ENCODE results near the gene OSBPL6.

The OSBPL6 gene

GRCh38 chr2:178379162-178380004, 185.1 kb downstream of the OSBPL6 start:
- Histone ChIP-seq H3K9ac (ENCODE audit: low read length) (no peak overlapping the region), H4K20me1 (ENCODE audit: insufficient read depth, low read length) (no peaks in the 10 kb centered on the region), H3K4me2 (ENCODE audit: low read depth, low read length) (no peak overlapping the region)

GRCh38 chr2:178380763-178381162, 186.5 kb downstream of the OSBPL6 start:
- Histone ChIP-seq H3K4me3 (ENCODE audit: low read length) (no peak overlapping the region), H3K4me2 (ENCODE audit: low read depth, low read length) (no peak overlapping the region), H4K20me1 (ENCODE audit: insufficient read depth, low read length) (no peaks in the 10 kb centered on the region), H3K9me3 (replicated peaks; ENCODE audit: insufficient read depth, low read length) (no peaks in the 10 kb centered on the region), H3K4me1 (ENCODE audit: low read length) (no peaks in the 10 kb centered on the region), H3K9ac (ENCODE audit: low read length) (no peak overlapping the region), H3K27ac (ENCODE audit: low read length) (no peak overlapping the region), H3K79me2 (ENCODE audit: low read length) (no peaks in the 10 kb centered on the region), H2AFZ (ENCODE audit: low read length) (no peak overlapping the region), H3K36me3 (replicated peaks; ENCODE audit: insufficient read depth, low read length) (no peaks in the 10 kb centered on the region), H3K9me2 (replicated peaks; ENCODE audit: insufficient read depth, low read length) (no peaks in the 10 kb centered on the region), H3F3A (ENCODE audit: insufficient read depth, low read length) (no peaks in the 10 kb centered on the region), H3K27me3 (replicated peaks; ENCODE audit: insufficient read depth, low read length) (no peaks in the 10 kb centered on the region)
- no peak for DNase-seq
- no peak for TF ChIP-seq EZH2 (optimal IDR thresholded peaks at IDR 0.05; ENCODE audit: low read depth, low read length)
- no peak for TF ChIP-seq EZH2phosphoT487 (IDR thresholded peaks at IDR 0.05; ENCODE audit: low read length)
- no peak for TF ChIP-seq CTCF (IDR thresholded peaks at IDR 0.05; ENCODE audit: low read length)

More at GRCh38 chr2:178379162-178380004, 185.1 kb downstream of the OSBPL6 start:
- H3F3A ChIP-seq (ENCODE audit: insufficient read depth, low read length) = no peaks in the 10 kb centered on the region
- H3K27ac ChIP-seq (ENCODE audit: low read length) = no peak overlapping the region
- no peak for DNase-seq
- H3K36me3 ChIP-seq (replicated peaks; ENCODE audit: insufficient read depth, low read length) = no peaks in the 10 kb centered on the region
- H3K4me3 ChIP-seq (ENCODE audit: low read length) = no peak overlapping the region
- no peak for TF ChIP-seq CTCF (IDR thresholded peaks at IDR 0.05; ENCODE audit: low read length)
- no peak for TF ChIP-seq EZH2phosphoT487 (IDR thresholded peaks at IDR 0.05; ENCODE audit: low read length)
- no peak for TF ChIP-seq EZH2 (optimal IDR thresholded peaks at IDR 0.05; ENCODE audit: low read depth, low read length)
- no peaks in the 10 kb centered on the region for H3K9me2 ChIP-seq (replicated peaks; ENCODE audit: insufficient read depth, low read length)
- H3K9me3 ChIP-seq (replicated peaks; ENCODE audit: insufficient read depth, low read length) = no peaks in the 10 kb centered on the region
- H2AFZ ChIP-seq (ENCODE audit: low read length) = no peak overlapping the region
- H3K4me1 ChIP-seq (ENCODE audit: low read length) = no peaks in the 10 kb centered on the region
- H3K79me2 ChIP-seq (ENCODE audit: low read length) = no peaks in the 10 kb centered on the region
- H3K27me3 ChIP-seq (replicated peaks; ENCODE audit: insufficient read depth, low read length) = no peaks in the 10 kb centered on the region

GRCh38 chr2:178383718-178384117, 189.4 kb downstream of the OSBPL6 start:
- DNase-seq = no peak
- H3K36me3 ChIP-seq (replicated peaks; ENCODE audit: insufficient read depth, low read length) = no peaks in the 10 kb centered on the region
- no peaks in the 10 kb centered on the region for H3K79me2 ChIP-seq (ENCODE audit: low read length)
- H3K4me2 ChIP-seq (ENCODE audit: low read depth, low read length) = no peak overlapping the region
- no peaks in the 10 kb centered on the region for H4K20me1 ChIP-seq (ENCODE audit: insufficient read depth, low read length)
- no peaks in the 10 kb centered on the region for H3K4me1 ChIP-seq (ENCODE audit: low read length)
- no peak overlapping the region for H3K9ac ChIP-seq (ENCODE audit: low read length)
- H3K9me3 ChIP-seq (replicated peaks; ENCODE audit: insufficient read depth, low read length) = no peaks in the 10 kb centered on the region
- no peaks in the 10 kb centered on the region for H3F3A ChIP-seq (ENCODE audit: insufficient read depth, low read length)
- TF ChIP-seq EZH2phosphoT487 (IDR thresholded peaks at IDR 0.05; ENCODE audit: low read length) = no peak
- no peak for TF ChIP-seq EZH2 (optimal IDR thresholded peaks at IDR 0.05; ENCODE audit: low read depth, low read length)
- no peak for TF ChIP-seq CTCF (IDR thresholded peaks at IDR 0.05; ENCODE audit: low read length)
- H2AFZ ChIP-seq (ENCODE audit: low read length) = no peak overlapping the region
- H3K27ac ChIP-seq (ENCODE audit: low read length) = no peak overlapping the region
- H3K4me3 ChIP-seq (ENCODE audit: low read length) = no peak overlapping the region
- H3K27me3 ChIP-seq (replicated peaks; ENCODE audit: insufficient read depth, low read length) = no peaks in the 10 kb centered on the region
- no peaks in the 10 kb centered on the region for H3K9me2 ChIP-seq (replicated peaks; ENCODE audit: insufficient read depth, low read length)
